GM19452 (cell line): Measurements from ENCODE around the gene ZNF280A.

Experiments used
- ATAC-seq: cut with Tn5 transposase; IDR thresholded peaks from one replicate; pipeline ENCODE4 v1.9.1; 2021; ENCODE audit not compliant: unreplicated experiment

ZNF280A gene, protein sequence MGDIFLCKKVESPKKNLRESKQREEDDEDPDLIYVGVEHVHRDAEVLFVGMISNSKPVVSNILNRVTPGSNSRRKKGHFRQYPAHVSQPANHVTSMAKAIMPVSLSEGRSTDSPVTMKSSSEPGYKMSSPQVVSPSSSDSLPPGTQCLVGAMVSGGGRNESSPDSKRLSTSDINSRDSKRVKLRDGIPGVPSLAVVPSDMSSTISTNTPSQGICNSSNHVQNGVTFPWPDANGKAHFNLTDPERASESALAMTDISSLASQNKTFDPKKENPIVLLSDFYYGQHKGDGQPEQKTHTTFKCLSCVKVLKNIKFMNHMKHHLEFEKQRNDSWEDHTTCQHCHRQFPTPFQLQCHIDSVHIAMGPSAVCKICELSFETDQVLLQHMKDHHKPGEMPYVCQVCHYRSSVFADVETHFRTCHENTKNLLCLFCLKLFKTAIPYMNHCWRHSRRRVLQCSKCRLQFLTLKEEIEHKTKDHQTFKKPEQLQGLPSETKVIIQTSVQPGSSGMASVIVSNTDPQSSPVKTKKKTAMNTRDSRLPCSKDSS

GRCh38 chr22:22520020-22520656, at the start of gene ZNF280A:
TSS of gene ZNF280A (minus strand) at chr22:22520270. CDS start at chr22:22515630, 4,640 bp downstream.
- no peak for ATAC-seq

DNA sequence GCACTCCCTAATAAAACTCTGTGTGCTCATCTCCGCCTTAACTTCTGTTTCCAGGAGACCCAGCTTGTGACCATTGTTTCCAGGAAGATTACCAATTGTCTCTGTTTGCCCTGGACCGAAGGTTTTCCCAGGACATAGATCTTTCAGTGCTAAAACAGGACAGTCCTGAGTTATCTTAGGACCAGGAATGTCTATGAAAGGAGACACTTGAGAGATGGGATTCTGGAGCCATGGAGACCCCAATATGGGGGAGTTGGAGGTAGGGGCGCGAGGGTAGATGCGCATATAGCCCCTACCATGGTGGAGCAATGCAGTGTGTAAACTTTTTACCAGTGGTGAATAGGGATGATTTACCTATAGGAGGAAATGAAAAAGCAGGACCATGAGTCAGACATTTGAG, 49.1 kb upstream of the ZNF280A start:
- no peak for ATAC-seq

- ATAC-seq: no peak
Measured at GRCh38 chr22:22565981-22566380, 45.9 kb upstream of the ZNF280A start.

GRCh38 chr22:22558972-22559603, 39.0 kb upstream of the ZNF280A start, which contains the start of gene PRAME:
TSS of gene PRAME (minus strand) at chr22:22559265. CDS start at chr22:22556832, 2,433 bp downstream.
- no peak for ATAC-seq

- no peak for ATAC-seq
Measured at GRCh38 chr22:22558071-22558971, 38.3 kb upstream of the ZNF280A start.

DNA sequence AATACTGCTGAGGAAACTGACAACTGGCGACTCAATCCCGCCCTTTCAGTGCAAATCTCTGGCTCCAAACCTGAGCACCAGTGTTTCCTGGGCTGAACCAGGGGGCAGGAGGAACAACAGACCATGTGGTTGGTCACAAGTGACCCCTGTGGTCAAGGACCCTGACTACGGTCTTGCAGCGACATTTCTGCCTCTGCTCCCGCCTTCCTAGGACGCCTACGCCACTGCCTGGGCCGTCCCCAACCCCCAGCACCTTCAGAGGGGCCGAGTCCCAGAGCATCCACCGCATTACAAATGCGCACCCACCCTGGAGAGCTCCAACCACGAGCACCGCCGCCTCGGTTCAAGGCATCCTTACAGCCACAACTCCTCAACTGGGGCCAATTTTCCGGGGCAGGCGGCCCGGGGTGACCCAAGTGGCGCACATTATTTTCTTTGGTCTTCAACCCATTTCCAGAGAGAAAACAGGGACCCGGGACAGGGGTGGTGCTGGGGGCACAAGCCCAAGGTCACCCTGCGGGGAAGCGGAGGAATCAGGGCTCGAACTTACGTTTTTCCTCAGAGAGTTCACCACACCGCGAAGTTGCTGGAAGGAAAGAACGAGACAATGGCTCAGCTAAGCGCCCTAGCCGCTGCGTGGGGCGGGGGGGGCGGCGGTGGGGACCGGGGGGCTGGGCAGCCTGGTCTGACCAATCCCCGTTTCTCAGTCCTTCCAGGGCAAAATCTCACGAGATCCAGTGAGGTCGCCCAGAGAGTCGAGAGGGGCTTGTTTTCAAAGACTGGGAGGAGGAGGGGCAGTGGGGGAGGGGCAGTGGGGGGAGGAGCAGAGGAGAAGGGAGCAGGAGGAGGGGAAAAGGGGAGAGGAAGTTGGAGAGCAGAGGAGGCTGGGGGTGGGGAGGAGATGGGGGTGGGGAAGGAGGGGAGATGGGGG, 37.2 kb upstream of the ZNF280A start:
- ATAC-seq: no peak

- no peak for ATAC-seq
Measured at GRCh38 chr22:22556578-22556977, 36.5 kb upstream of the ZNF280A start.

- no peak for ATAC-seq
Measured at GRCh38 chr22:22555596-22555995, 35.5 kb upstream of the ZNF280A start.

GRCh38 chr22:22554587-22555284, 34.7 kb upstream of the ZNF280A start:
- ATAC-seq: no peak

DNA sequence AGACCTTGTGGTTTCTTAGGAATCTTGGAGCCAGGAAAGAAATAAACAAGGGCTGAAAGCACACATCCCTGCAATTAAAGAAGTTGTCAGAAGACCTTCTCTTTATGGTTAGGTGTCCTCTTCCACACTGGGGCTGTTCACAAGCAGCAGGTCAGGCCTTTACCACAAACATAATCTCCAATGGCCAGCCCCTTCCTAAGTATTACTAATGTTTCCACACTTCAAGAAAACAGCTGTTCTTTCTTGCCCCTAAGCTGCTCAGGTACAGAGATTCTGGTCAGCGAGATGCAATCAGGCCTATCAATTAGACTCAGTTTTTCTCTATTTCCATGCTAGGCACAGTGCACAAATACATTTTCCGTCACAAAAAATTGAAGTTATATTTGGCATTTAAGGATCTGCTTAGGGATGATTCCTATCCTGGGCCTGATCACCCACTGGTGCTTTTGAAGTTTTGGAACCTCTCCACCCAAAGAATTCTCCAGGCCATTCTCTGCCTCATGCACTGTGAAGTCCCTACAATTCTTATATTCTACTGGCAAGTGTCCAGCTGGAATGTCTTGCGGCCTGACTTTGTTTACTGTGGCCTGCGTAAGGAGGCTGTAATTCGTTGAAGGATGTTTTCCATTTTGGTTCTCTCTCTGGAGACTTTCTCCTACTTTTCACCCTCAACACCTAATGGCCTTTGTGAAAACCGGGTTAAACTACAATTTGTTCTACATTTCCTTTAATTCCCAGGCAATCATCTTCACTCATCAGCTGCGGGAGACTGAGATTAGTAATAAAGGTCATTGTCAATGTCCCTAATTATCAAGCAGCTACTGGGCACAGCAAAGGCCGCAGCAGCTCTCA, 33.9 kb upstream of the ZNF280A start:
- ATAC-seq: no peak

GRCh38 chr22:22553141-22553540, 33.1 kb upstream of the ZNF280A start:
- ATAC-seq: no peak

DNA sequence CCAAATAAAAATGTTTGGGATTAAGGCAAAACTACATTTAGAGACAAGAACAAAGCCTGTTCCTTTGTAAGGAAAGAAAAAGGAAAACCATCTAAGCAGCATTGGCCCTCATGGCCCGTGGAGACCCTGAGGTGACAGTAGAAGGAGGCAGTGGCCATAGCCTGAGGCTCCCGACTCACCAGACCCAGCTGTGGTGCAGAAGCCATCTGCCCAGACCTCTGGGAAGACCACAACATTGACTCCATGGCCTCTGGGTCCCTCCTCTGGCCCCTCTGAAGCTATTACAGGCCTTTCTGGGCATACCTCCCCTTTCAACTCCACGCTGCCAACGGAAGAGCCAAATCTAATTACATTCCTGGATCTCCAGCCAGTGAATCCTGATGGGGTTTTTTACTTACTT, 32.6 kb upstream of the ZNF280A start:
- ATAC-seq: no peak

- ATAC-seq: no peak
Measured at GRCh38 chr22:22550789-22551434, 30.8 kb upstream of the ZNF280A start.

- no peak for ATAC-seq
Measured at GRCh38 chr22:22548910-22549309, 28.8 kb upstream of the ZNF280A start.

GRCh38 chr22:22548317-22548716, 28.2 kb upstream of the ZNF280A start:
- no peak for ATAC-seq

DNA sequence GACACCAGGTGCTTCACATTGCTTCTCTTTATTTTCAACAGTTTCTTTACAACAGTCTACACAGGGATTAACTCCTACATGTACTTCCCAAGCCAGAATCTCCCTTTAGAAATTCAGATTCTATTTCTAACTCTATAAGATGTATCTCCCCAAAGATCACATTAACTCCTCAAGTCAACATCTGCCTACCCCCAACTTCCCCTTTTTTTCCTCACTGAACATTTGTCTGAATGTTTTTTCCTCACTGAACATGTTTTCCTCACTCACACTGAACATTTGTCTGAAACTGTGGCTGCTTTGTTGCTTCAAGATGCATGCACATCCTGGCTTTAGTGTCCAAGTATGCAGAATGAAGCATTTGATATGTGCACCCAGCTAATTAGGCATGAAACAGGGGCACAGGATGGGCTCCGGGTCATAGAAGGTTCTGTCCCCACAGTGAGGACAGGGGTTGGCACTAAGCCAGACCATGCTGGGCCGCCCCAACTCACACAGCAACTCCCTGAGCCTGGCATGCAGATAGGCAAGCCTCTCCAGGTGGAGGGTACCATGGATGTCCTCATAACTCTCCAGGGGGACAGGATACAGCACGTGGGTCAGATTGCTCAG, 27.7 kb upstream of the ZNF280A start:
- ATAC-seq: no peak

DNA sequence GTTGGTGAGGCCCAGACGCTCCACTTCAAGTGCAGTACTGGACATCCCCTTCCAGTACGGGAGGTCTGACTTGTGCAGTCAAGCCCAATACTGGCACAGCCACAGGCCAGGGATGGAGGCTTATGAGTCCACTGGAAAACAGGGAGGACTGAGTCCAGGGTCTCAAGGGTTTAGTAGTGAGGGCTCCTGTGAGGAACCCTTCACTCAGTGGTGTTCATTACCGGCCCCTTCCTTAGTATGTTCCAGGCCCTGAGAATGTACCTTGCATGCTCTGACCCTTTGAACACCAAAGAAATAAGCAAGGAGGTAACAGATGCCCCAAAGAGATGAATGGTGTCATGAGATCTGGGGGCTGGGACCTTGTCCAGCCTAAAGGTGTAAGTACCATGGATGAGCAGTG, 27.2 kb upstream of the ZNF280A start:
- ATAC-seq: no peak
